ENCODE measurements around the gene PRELP.

DNA sequence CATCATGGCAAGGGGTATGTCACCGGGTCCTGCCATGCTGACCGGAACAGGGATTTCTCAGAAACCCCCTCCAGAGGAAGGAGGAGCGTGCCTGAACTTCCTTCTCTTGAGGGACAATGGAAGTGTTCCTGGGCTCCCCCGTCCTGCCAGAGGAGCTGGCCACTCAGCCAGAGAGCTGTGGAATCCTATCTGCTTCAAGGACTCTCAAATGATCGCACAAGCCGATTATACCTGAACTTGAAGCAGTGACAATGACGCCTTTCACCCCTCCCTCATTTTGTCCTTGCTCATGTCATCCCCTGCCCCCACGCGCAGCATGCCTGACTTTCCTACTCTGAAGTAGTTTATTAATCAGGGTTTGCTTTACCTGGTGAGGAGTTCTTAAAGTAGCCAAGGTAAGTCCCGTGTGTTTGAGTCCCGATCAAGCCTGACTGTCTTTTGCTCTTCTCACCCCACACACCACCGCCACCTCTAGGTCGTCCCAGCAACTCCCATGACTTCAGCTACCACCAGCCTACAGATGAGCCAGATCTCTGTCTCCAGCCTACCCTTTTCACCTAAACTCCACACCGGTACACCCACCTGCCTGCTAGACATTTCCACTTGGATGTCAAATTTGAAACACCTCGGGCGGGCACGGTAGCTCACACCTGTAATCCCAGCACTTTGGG is 25.0 kb upstream of the PRELP start:
- TF ChIP-seq, protein P1, sequence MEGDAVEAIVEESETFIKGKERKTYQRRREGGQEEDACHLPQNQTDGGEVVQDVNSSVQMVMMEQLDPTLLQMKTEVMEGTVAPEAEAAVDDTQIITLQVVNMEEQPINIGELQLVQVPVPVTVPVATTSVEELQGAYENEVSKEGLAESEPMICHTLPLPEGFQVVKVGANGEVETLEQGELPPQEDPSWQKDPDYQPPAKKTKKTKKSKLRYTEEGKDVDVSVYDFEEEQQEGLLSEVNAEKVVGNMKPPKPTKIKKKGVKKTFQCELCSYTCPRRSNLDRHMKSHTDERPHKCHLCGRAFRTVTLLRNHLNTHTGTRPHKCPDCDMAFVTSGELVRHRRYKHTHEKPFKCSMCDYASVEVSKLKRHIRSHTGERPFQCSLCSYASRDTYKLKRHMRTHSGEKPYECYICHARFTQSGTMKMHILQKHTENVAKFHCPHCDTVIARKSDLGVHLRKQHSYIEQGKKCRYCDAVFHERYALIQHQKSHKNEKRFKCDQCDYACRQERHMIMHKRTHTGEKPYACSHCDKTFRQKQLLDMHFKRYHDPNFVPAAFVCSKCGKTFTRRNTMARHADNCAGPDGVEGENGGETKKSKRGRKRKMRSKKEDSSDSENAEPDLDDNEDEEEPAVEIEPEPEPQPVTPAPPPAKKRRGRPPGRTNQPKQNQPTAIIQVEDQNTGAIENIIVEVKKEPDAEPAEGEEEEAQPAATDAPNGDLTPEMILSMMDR (IDR thresholded peaks at IDR 0.05): no peak
- no peak for TF ChIP-seq POLR2A (IDR thresholded peaks at IDR 0.05)

All from lower leg skin (tissue), 3 donors.